Endothelial cell of umbilical vein (primary cell): ENCODE measurements around the gene CEP104. TPM values are rescaled to one million over a fixed set of nuclear protein-coding genes. Genes with fewer than 3 reads are reported as not detected.

Experiments
- BruUV-seq: library from RNA; stranded (reverse); fragments of 400-500 nt; replicated peaks from 2 replicates; lab custom pipeline; 2021; lab: Mats Ljungman, UMichigan
- CTCF ChIA-PET: fragments of 300-600, 350-600 bp; sonication (Branson Sonifier 250); formaldehyde crosslinking; loops from one replicate; lab custom pipeline; 2021; ENCODE audit warnings: antibody characterized with exemption, inconsistent platforms; lab: Charles Lee
- POLR2A ChIA-PET: fragments of 300-600, 350-600 bp; sonication (Branson Sonifier 250); formaldehyde crosslinking; loops from one replicate; lab custom pipeline; 2021; ENCODE audit warnings: antibody characterized with exemption, inconsistent platforms; lab: Charles Lee
- DNase-seq: peaks from one replicate; pipeline ENCODE4 v3.0.0-alpha.2; 2011; ENCODE audit warnings: low read depth, low spot score
- FAIRE-seq: peaks from 2 replicates; lab custom pipeline; 2011; peaks lifted over from hg19 to GRCh38; lab: Jason Lieb, UNC
- H2AFZ ChIP-seq: 2 replicates; pipeline ENCODE4 v1.6.0; 2012; ENCODE audit warnings: low read depth, low read length, control low read depth, inconsistent platforms
- H3K27ac ChIP-seq: 2 replicates; pipeline ENCODE4 v1.5.1; 2011; ENCODE audit warnings: low read depth, mild to moderate bottlenecking, control low read depth, low read length, moderate library complexity; ENCODE audit not compliant: insufficient read depth
- H3K27me3 ChIP-seq, 2 experiments: 2 replicates each; pipeline versions ENCODE4 v1.6.0 to v1.6.1; 2011; ENCODE audit warnings: low read length in 2 of 2, mixed read lengths in 1 of 2; ENCODE audit not compliant: control insufficient read depth in 2 of 2, insufficient read depth in 2 of 2
- H3K36me3 ChIP-seq, 2 experiments: 2 replicates in 1 of 2; 3 replicates in 1 of 2; pipeline ENCODE4 v1.5.1; 2011; ENCODE audit warnings: low read length in 2 of 2, mild to moderate bottlenecking in 1 of 2, moderate library complexity in 1 of 2; ENCODE audit not compliant: control insufficient read depth in 2 of 2, insufficient read depth in 2 of 2; ENCODE audit errors: extremely low read depth in 1 of 2
- H3K4me1 ChIP-seq: 3 replicates; pipeline ENCODE4 v1.5.1; 2011; ENCODE audit warnings: mild to moderate bottlenecking, low read length; ENCODE audit not compliant: control insufficient read depth, insufficient read depth; ENCODE audit errors: extremely low read depth
- H3K4me2 ChIP-seq: 2 replicates; pipeline ENCODE4 v1.6.1; 2011; ENCODE audit warnings: low read length, control low read depth, mixed read lengths; ENCODE audit not compliant: insufficient read depth
- H3K4me3 ChIP-seq, 3 experiments: fragments of 200-600 bp in 1 of 3; sonication (generic), shearing (Covaris generic) in 1 of 3; replicated peaks in 1 of 3; 2 replicates each; pipeline ENCODE4 v1.5.1; 2011 to 2016; ENCODE audit warnings: control low read depth in 3 of 3, low read length in 3 of 3, mild to moderate bottlenecking in 2 of 3, inconsistent platforms in 1 of 3, low read depth in 1 of 3, moderate library complexity in 1 of 3; ENCODE audit not compliant: insufficient read depth in 1 of 3
- H3K79me2 ChIP-seq: 2 replicates; pipeline ENCODE4 v1.6.0; 2012; ENCODE audit warnings: low read length, inconsistent platforms; ENCODE audit not compliant: control insufficient read depth, insufficient read depth
- H3K9ac ChIP-seq: replicated peaks from 2 replicates; pipeline ENCODE3; 2011; ENCODE audit warnings: low read length, control low read depth; ENCODE audit not compliant: insufficient read depth; ENCODE audit errors: extremely low read depth
- H3K9me1 ChIP-seq: replicated peaks from 3 replicates; pipeline ENCODE4 v1.6.0; 2011; ENCODE audit warnings: mild to moderate bottlenecking, low read length; ENCODE audit not compliant: control insufficient read depth, insufficient read depth; ENCODE audit errors: extremely low read depth
- H3K9me3 ChIP-seq: replicated peaks from 2 replicates; pipeline ENCODE4 v1.5.1; 2012; ENCODE audit warnings: low read length, inconsistent platforms; ENCODE audit not compliant: control insufficient read depth, insufficient read depth
- H4K20me1 ChIP-seq: replicated peaks from 2 replicates; pipeline ENCODE3; 2011; ENCODE audit warnings: mild to moderate bottlenecking, low read length; ENCODE audit not compliant: control insufficient read depth, insufficient read depth; ENCODE audit errors: extremely low read depth
- EZH2 ChIP-seq: IDR thresholded peaks from 2 replicates; pipeline ENCODE4 v1.6.1; 2012; ENCODE audit warnings: borderline replicate concordance, low read depth, mild to moderate bottlenecking, moderate library complexity, low read length, inconsistent platforms; ENCODE audit not compliant: severe bottlenecking
- FOS ChIP-seq: IDR thresholded peaks from 2 replicates; pipeline ENCODE4 v1.6.1; 2011; ENCODE audit warnings: mild to moderate bottlenecking, low read length, moderate library complexity, borderline replicate concordance; ENCODE audit not compliant: insufficient read depth
- GATA2 ChIP-seq: IDR thresholded peaks from 2 replicates; pipeline ENCODE4 v1.7.0; 2011; ENCODE audit warnings: low read depth, mild to moderate bottlenecking, moderate library complexity, mixed read lengths, low read length; ENCODE audit not compliant: insufficient read length, insufficient read depth
- JUN ChIP-seq: IDR thresholded peaks from 2 replicates; pipeline ENCODE4 v1.6.1; 2011; ENCODE audit warnings: borderline replicate concordance, low read depth; ENCODE audit not compliant: insufficient read length, insufficient read depth
- MYC ChIP-seq: IDR thresholded peaks from one replicate; pipeline ENCODE4 v1.6.1; 2011; ENCODE audit warnings: mild to moderate bottlenecking, low read depth, low read length
- POLR2A ChIP-seq: IDR thresholded peaks from 2 replicates; pipeline ENCODE4 v1.6.1; 2012; ENCODE audit warnings: low read depth, mild to moderate bottlenecking, control low read depth, low read length
- POLR2AphosphoS5 ChIP-seq: IDR thresholded peaks from 2 replicates; pipeline ENCODE4 v1.6.1; 2012; ENCODE audit warnings: low read depth, mild to moderate bottlenecking, control low read depth, low read length, moderate library complexity; ENCODE audit not compliant: insufficient read depth
- dilution Hi-C: fragments of 300-500 bp; cut with MboI; formaldehyde crosslinking; loops from one replicate; pipeline ENCODE4 v1.15.0; 2019; ENCODE audit warnings: low sequenced_read_pairs; ENCODE audit not compliant: extremely low pct_ligation_motif_present
- intact Hi-C: fragments of 100-400 bp; cut with micrococcal nuclease; formaldehyde crosslinking; loops from one replicate; pipeline ENCODE4 v1.10.0; 2022
- polyA plus RNA-seq, 4 experiments: library from polyadenylated mRNA; depleted of rRNA in 3 of 4; stranded (reverse) in 3 of 4; unstranded in 1 of 4; fragments of >200 nt; gene quantifications; 2 replicates each; pipeline versions ENCODE4 v1.2.1 to v1.2.3, GENCODE V29; 2011 to 2012; ENCODE audit warnings: missing spikeins in 1 of 4
- total RNA-seq: library from RNA; stranded (reverse); gene quantifications from 2 replicates; pipeline ENCODE4 v1.2.3, GENCODE V29; 2021
- TF ChIP-seq, protein P1 (sequence below), 2 donors: IDR thresholded peaks; 1 replicate in 1 of 2; 2 replicates in 1 of 2; pipeline ENCODE4 v1.5.1; 2011; ENCODE audit warnings: low read length in 2 of 2, mild to moderate bottlenecking in 2 of 2, moderate library complexity in 2 of 2, control low read depth in 1 of 2, inconsistent platforms in 1 of 2, low read depth in 1 of 2; ENCODE audit not compliant: insufficient read depth in 1 of 2; ENCODE audit errors: extremely low read depth in 1 of 2
- TF ChIP-seq, protein P2 (sequence below): IDR thresholded peaks from 2 replicates; pipeline ENCODE4 v1.6.1; 2011; ENCODE audit not compliant: insufficient read depth, insufficient read length

CEP104 gene
- total and polyA plus RNA-seq, 2 donors (not counting 3 experiments of a cell fraction or from before 2014, with no cell fraction given) = 12.4 to 43.0 TPM

DNA sequence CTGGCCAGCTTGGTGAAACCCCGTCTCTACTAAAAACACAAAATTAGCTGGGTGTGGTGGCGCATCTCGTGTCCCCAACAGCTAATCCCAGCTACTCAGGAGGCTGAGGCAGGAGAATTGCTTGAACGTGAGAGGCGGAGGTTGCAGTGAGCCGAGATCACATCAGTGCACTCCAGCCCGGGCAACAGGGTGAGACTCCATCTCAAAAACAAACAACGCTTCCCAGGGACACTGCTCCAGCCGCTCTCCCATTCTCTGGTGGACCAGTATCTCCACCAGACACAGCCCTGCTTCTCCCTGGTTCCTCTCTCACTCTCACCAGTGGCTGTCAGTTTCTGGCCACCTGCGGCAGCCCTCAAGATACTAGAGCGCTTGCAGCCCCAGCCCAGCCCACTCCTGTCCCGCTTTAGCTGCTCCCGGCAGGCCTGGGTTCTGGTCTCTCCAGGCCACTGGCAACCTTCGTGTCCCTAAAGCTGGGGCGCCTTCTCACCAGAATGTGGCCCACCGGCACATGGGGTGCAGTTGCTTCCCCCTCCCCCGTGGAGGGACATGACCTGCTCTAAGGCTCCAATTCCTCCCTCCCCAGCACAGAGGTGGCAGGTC, 39.8 kb downstream of the CEP104 start:
- no peak for DNase-seq
- H4K20me1 ChIP-seq = no peaks in the 10 kb centered on the region
- H3K4me1 ChIP-seq = no peaks in the 10 kb centered on the region
- H3K9me1 ChIP-seq = no peaks in the 10 kb centered on the region
- BruUV-seq = no TSS peak
- CTCF ChIA-PET = no interaction called here
- H3K27ac ChIP-seq = no peak overlapping the region
- POLR2A ChIA-PET = no interaction called here
- peaks cover 0 to 3% of the 10 kb centered on the region in 2 experiments for H3K36me3 ChIP-seq
- FAIRE-seq = no peak
- H3K27me3 ChIP-seq = no peaks in the 10 kb centered on the region
- H3K79me2 ChIP-seq = no peaks in the 10 kb centered on the region
- dilution Hi-C loops (no loop called here), intact Hi-C loops (no loop called here)
- H3K4me3 ChIP-seq = no peak overlapping the region
- H2AFZ ChIP-seq = no peak overlapping the region
- no peak overlapping the region for H3K9ac ChIP-seq
- no peak for TF ChIP-seq JUN
- TF ChIP-seq, protein P1, sequence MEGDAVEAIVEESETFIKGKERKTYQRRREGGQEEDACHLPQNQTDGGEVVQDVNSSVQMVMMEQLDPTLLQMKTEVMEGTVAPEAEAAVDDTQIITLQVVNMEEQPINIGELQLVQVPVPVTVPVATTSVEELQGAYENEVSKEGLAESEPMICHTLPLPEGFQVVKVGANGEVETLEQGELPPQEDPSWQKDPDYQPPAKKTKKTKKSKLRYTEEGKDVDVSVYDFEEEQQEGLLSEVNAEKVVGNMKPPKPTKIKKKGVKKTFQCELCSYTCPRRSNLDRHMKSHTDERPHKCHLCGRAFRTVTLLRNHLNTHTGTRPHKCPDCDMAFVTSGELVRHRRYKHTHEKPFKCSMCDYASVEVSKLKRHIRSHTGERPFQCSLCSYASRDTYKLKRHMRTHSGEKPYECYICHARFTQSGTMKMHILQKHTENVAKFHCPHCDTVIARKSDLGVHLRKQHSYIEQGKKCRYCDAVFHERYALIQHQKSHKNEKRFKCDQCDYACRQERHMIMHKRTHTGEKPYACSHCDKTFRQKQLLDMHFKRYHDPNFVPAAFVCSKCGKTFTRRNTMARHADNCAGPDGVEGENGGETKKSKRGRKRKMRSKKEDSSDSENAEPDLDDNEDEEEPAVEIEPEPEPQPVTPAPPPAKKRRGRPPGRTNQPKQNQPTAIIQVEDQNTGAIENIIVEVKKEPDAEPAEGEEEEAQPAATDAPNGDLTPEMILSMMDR (IDR thresholded peaks at IDR 0.05; ENCODE audit: extremely low read depth in 1 of 2, insufficient read depth in 1 of 2, low read depth in 1 of 2, low read length in 2 of 2) = no peak
- TF ChIP-seq GATA2 = no peak
- TF ChIP-seq, protein P2, sequence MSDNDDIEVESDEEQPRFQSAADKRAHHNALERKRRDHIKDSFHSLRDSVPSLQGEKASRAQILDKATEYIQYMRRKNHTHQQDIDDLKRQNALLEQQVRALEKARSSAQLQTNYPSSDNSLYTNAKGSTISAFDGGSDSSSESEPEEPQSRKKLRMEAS = no peak
- TF ChIP-seq POLR2AphosphoS5 = no peak
- no peak for TF ChIP-seq FOS
- TF ChIP-seq EZH2 = no peak
- no peak for TF ChIP-seq MYC
- no peak for TF ChIP-seq POLR2A
- no peak overlapping the region for H3K4me2 ChIP-seq
- H3K9me3 ChIP-seq = no peaks in the 10 kb centered on the region
